Measurements from ENCODE around the gene DOCK8. TPM values are rescaled to one million over a fixed set of nuclear protein-coding genes. Genes with fewer than 3 reads are reported as not detected.
A peak's percentile ranks its signal among the peaks of the same experiment; 100 is the strongest.
"Not testable (repeated sequence)": the region's sequence is repeated elsewhere in the genome, so short reads cannot be mapped to it uniquely, and the experiment has no call there.

Gene DOCK8
- total RNA-seq (2014; rRNA removed), result not detected in 2 replicates
- polyA plus RNA-seq (2012), result not detected

DNA sequence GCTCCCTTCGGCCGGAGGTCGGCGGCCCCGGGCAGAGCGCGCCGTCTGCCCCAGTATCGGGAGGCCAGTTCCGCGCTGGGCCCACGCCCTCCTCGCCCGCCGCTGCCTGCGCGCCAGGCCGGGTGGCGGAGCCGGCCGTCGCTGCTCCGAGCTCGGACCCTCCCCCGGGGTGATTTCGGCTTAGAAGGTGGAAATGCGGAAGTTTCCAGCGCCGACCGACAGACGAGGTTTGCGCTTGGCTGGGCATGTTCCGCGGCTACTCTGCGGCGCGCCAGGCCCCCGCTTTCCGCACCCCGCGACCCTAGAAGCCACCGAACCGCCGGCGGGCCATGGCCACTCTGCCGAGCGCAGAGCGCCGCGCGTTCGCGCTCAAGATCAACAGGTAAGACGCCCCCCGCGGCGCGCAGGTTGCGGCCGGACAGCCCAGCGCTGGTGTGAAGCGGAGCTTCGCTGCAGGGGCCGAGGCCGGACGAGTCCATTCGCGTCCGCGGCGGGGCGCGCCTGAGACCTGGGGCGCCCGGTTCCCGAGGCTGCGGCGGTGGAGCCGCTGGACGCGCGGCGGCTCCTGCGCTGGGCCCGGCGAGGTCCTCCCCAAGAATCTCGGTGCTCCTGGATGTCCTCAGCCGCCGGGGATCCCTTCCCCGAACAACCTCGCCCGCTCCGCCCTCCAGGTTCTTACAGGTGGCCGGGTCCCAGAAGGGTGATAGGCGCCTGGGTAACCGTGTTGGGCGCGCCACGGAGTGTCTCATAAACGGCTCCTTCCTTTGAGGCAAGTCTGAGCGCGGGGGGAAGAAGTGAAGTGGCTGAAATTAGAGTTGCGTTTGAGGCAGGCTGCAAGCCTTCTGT lies at the start of gene DOCK8:
TSS of gene DOCK8 (plus strand) at position 218 of the 846 bp plus-strand sequence. CDS start at position 330, 112 bp downstream.
- no peak for DNase-seq (ENCODE audit: low read depth)

DNA sequence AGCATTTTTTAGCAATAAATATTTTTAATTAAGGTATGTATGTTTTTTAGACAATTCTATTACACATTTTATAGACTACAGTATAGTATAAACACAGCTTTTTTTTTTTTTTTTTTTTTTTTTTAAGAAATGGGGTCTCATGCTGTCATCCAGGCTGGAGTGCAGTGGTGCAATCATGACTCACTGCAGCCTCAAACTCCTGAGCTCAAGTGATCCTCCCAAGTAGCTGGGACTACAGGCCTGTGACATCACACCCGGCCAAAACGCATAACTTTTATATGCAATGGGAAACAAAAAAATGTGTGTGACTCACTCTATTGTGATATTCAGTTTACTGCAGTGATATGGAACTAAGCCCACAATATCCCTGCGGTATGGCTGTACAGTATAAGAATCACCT lies 44.9 kb upstream of the DOCK8 start:
- DNase-seq (ENCODE audit: low read depth), result not testable (repeated sequence)

DNA sequence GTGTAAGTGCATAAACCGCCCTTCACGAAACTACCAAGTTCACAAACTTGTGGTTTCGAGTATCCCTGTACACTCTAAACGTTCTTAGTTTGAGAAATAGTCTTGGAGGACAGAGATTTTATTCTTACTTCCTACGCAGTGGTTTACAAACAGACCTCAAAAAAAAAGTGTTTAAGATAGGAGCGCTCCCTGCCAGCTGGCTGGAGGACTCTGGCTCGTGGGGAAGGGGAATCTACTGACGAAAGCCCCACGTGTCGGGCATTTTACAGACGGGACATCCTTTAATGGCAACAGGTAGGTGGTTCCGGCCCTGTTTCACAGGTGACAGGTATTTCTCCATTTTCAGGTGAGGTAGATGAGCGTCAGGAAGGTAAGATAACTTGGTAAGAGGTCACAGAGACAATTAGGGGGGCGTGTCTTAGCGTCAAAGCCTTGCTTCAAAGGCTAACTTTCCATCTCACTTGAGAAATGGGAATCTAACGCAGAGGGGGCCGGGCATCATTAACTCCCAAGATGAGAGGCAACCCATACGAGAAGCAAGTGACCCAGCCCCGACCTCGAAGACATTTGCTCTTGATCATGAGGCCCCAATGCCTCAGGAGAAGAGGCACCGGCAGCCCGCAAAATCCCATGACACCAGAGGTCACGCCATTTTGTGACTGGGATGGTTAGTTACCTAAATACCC lies 36.4 kb upstream of the DOCK8 start:
- not testable (repeated sequence) for DNase-seq (ENCODE audit: low read depth)

DNA sequence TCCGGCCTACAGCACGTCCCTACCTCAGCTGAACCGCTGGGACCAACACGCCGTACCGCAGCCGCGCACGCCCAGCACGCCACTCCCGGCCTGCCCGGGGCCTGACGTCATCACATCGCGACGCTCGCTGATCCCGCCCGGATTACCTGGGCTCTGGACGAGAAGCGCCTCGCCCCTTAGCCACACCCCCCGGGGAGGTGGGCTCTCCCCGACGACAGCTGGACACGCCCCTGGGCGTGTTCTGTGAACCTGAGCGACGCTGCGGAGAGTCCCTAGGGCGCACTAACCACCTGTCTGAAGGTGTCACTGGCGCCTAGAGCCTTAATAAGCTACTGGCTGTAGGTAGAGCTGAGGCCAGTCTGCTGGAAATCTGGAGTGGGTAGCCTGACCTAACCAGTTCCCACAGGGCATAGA lies 35.7 kb upstream of the DOCK8 start, which contains the start of gene ZNG1A:
TSS of gene ZNG1A (minus strand) at position 87 of the 414 bp plus-strand sequence. CDS start 87 bp downstream, outside the sequence.
- DNase-seq (ENCODE audit: low read depth), result peak; percentile 32

GRCh38 chr9:199601-200000 lies 15.1 kb upstream of the DOCK8 start:
- DNase-seq (ENCODE audit: low read depth), result not testable (repeated sequence)

GRCh38 chr9:206481-206880 lies 8.2 kb upstream of the DOCK8 start:
- no peak for DNase-seq (ENCODE audit: low read depth)

DNA sequence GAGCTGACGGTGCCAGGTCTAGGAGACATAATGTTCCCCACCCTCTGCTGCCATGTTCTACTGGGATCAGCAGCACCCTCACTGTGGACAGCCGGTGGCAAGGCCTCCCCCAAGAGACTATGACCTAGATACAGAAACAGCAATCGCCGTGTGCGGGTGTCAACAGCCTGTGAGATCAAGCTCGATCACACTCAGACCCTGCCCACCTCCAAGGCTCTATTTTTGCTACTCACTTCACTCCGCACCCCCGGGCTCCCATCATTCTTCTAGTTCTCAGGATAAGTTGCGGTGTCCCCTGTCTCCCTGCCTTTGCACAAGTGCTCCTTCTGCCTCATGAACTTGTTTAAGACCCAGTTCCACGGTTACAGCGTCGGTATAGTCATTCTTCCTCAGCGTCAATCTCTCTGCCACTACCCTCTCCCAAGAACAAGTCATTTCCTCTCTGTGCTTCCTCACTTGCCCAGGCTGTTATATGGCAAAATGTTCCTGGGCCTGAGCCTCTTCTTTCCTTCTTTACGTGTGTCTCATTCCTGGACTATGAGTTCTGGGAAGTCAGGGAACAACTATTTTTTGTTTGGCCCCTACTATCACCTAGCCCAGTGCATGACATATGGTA lies 5.4 kb upstream of the DOCK8 start:
- no peak for DNase-seq (ENCODE audit: low read depth)

DNA sequence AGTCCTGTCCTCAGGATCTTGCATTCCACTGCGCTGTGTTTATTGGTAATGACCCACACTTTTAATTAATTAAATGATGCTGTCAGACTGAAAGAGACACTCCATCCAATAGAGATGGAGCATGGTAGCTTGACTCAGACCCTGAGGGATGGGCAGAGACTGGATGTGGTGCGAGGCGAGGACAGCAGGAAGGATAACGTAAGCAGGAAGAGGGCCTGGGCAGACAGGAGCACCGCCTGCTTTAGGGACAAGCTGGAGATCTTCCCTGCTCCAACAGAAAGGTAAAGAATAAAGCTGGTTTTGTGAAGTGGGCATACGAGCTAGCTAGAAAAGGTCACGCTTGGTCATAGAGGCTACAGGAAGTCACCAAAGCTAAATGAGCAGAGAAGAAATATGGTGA lies 3.6 kb upstream of the DOCK8 start:
- DNase-seq (ENCODE audit: low read depth), result no peak

DNA sequence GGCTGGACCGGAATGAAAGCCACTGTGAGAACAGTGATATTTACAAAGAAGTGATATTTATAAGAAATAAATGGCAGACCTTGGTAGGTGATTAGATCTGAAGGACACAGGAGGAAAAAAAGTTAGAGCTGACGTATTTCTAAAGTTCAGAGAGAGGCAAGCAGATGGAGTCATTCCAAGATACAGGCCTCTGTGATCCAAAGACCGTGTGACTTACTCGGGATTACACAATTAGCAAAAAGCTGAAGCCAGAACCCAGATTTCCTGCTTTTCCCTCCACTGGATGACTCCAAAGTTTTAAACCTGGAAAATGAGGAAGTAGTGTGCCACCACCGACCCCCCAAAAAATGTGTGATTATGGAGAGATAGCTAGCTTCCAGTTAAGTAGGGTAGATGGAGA lies 3.1 kb upstream of the DOCK8 start:
- no peak for DNase-seq (ENCODE audit: low read depth)

DNA sequence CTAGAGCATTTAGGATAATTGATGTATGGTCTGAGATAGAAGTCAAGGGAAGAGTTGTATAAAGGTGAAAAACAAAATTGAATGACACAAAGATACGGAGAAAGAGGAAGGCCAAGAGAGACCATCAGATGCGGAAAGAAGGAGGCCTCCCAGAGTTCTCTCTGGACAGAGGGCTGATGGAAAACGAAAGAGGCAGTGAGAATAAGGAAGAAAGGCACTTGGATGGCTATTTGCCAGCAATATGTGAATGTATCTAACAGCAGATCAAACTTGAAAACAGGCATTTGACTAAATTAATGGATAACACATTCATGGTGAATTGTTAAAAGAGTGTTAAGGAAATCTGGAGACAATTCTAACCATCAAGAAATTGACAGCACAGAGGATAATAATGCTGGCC lies 2.4 kb upstream of the DOCK8 start:
- DNase-seq (ENCODE audit: low read depth), result no peak

DNA sequence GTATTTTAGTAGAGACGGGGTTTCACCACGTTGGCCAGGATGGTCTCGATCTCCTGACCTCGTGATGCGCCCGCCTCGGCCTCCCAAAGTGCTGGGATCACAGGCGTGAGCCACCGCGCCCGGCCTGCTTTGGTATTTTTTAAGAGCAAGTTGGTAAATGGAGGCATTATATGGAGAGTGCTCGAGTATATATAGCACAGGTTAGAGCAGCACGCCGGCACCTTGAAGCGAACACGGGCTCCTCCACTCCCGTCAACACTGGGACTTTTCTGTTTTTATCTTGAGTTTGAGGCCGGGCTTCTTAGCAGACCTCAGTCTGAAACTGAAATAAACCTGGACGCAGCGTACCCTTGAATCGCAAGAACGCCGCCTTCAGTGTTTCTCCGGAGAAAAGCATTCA lies 764 bp upstream of the DOCK8 start:
- DNase-seq (ENCODE audit: low read depth), result not testable (repeated sequence)

DNA sequence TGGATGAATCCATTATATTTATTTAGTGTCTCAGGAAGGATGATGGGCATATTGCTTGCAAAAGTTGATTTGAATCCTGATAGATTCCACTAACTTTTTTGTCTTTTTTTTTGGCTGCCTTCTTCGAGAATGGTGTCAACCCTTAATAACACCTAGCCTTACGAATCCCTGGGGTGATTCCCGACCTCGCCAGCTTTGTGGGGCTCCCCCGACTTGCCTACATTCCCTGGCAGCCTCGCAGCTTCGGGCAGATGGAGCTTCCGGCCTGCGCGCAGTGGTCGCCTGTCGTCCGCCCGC lies 366 bp upstream of the DOCK8 start:
- no peak for DNase-seq (ENCODE audit: low read depth)

- DNase-seq (ENCODE audit: low read depth), result no peak
Measured at GRCh38 chr9:215631-216155, 1.0 kb downstream of the DOCK8 start.

GRCh38 chr9:216866-217265 lies 2.2 kb downstream of the DOCK8 start:
- no peak for DNase-seq (ENCODE audit: low read depth)

DNA sequence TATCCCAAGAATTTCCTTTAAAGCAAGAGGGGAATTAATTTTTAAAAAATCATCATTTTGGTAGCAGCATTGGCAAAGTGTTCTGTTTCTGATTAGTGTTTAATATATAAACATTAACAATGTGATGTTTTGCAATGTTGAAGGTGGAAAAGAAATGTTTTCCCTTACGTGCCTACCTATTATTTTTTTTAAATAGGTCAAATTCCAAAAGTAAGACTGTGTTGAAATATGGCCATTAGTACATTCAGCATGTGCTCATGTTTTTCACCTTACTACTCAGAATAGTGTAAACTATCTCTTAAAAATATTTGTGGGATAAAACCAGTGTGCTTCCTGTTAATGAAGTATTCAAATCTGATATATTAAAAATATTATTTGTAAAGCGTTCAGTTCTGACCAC lies 3.3 kb downstream of the DOCK8 start:
- no peak for DNase-seq (ENCODE audit: low read depth)

DNA sequence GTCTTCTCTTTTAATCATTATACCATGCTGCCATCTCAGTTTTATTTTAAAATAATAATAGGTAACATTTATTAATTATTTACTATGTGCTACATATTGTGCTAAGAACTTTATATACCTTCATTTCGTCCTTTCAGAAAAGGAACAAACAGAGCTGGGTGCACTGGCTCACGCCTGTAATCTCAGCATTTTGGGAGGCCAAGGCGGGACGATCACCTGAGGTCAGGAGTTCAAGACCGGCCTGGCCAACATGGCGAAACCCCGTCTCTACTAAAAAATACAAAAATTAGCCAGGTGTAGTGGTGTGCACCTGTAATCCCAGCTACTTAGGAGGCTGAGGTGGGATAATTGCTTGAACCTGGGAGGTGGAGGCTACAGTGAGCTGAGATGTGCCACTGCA lies 4.4 kb downstream of the DOCK8 start:
- not testable (repeated sequence) for DNase-seq (ENCODE audit: low read depth)

DNA sequence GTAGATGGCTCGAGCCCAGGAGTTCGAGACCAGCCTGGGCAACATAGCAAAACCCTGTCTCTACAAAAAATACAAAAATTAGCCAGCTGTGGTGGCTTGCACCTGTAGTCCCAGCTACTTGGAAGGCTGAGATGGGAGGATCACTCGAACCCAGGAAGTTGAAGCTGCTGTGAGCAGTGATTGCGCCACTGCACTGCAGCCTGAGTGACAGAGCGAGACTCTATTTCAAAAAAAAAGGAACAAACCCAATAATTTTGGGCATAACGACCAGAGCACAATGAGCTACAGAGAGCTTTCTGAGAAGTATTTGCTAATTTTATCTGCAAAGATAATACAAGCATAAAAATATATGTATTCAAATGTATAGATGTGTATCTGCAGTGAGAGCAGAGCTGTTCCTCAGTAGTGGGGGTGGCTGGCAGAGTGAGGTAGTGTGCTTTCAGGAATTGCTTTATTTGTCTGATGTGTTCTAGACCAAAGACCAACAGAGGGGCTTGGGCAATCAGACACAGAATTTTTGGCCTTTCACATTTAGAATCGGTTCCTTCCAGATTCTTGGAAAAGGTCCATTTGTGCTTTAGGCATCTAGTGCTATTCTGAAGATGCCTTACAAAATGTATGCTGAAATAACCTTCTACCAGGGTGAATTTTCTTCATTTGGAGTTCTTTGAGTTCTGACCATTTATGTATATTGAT lies 5.2 kb downstream of the DOCK8 start:
- DNase-seq (ENCODE audit: low read depth), result no peak

GRCh38 chr9:221989-222776 lies 7.5 kb downstream of the DOCK8 start:
- DNase-seq (ENCODE audit: low read depth), result no peak

GRCh38 chr9:223152-223551 lies 8.5 kb downstream of the DOCK8 start:
- no peak for DNase-seq (ENCODE audit: low read depth)

DNA sequence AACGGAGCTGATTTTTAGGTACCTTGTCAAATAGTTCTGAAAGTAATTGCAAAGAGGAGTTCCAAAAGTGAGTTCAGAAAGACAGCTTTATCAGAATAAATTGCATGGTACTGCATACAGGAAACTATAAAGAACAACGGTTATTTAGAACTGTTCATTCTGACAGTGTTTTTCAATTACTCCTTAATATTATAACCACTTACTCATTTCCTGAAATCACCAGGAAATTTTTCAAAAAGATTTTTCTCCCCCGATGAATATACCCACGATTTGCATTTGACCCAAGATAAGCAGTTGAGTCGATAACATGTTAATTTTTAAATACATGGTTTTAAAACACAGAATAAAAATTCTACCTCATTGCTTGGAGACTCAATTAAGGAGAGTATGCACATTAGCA lies 9.4 kb downstream of the DOCK8 start:
- no peak for DNase-seq (ENCODE audit: low read depth)

All from LHCN-M2 (cell line).